A673 (cell line): ENCODE measurements around the gene NPSR1.

Source experiments
- EZH2 ChIP-seq: fragments of 200-600 bp; sonication (generic); IDR thresholded peaks from 2 replicates; pipeline ENCODE4 v1.6.1; 2017; ENCODE audit warnings: borderline replicate concordance, low read depth, mild to moderate bottlenecking, mixed read lengths, antibody characterized with exemption, low read length; ENCODE audit not compliant: poor library complexity, severe bottlenecking
- TF ChIP-seq, protein P1 (sequence below): fragments of 300-800, 200-600 bp; sonication (generic); conservative IDR thresholded peaks from 2 replicates; pipeline ENCODE4 v1.5.1; 2017; ENCODE audit warnings: low read depth, mild to moderate bottlenecking, antibody characterized with exemption, low read length, moderate library complexity, mixed read lengths

DNA sequence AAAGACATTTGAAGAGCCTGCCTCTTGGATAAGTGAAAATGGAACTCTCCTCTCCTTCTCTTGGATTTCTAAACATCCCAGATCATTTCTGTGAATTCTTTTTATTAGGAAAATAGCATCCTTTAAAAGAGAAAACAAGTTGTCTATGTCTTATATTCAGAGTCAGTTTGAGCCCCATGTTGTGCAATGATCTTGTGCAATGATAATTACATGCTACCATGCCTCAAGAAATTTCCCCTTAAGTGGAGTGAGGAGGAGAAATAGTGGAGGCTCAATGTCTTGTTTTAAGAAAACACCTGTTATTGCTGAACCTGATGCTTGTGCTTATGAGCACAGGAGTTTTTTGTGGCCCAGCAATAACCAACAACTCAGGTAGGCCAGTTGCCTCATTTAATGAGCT is 103.6 kb downstream of the NPSR1 start:
- TF ChIP-seq, protein P1, sequence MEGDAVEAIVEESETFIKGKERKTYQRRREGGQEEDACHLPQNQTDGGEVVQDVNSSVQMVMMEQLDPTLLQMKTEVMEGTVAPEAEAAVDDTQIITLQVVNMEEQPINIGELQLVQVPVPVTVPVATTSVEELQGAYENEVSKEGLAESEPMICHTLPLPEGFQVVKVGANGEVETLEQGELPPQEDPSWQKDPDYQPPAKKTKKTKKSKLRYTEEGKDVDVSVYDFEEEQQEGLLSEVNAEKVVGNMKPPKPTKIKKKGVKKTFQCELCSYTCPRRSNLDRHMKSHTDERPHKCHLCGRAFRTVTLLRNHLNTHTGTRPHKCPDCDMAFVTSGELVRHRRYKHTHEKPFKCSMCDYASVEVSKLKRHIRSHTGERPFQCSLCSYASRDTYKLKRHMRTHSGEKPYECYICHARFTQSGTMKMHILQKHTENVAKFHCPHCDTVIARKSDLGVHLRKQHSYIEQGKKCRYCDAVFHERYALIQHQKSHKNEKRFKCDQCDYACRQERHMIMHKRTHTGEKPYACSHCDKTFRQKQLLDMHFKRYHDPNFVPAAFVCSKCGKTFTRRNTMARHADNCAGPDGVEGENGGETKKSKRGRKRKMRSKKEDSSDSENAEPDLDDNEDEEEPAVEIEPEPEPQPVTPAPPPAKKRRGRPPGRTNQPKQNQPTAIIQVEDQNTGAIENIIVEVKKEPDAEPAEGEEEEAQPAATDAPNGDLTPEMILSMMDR = no peak
- no peak for TF ChIP-seq EZH2
